A673 (cell line): ENCODE measurements around the gene SDCBP2. TPM values are rescaled to one million over a fixed set of nuclear protein-coding genes. Genes with fewer than 3 reads are reported as not detected.

Experiments
- BruUV-seq: library from RNA; stranded (reverse); fragments of 400-500 nt; replicated peaks from 2 replicates; lab custom pipeline; 2021; lab: Mats Ljungman, UMichigan
- CTCF ChIA-PET: fragments of 300-600 bp; sonication (Branson Sonifier 250); formaldehyde crosslinking; loops from one replicate; lab custom pipeline; 2022; ENCODE audit warnings: antibody characterized with exemption; lab: Charles Lee
- POLR2A ChIA-PET: fragments of 300-600 bp; sonication (Branson Sonifier 250); formaldehyde crosslinking; loops from one replicate; lab custom pipeline; 2022; ENCODE audit warnings: antibody characterized with exemption; ENCODE audit not compliant: low non-redundant PET; lab: Charles Lee
- DNase-seq: peaks from one replicate; pipeline ENCODE4 v3.0.0-alpha.2; 2015; ENCODE audit warnings: low spot score
- H3K27ac ChIP-seq: fragments of 200-600 bp; sonication (generic); 2 replicates; pipeline ENCODE4 v1.5.1; 2016; ENCODE audit warnings: mixed run types, low read depth, mild to moderate bottlenecking, mixed read lengths, antibody characterized with exemption, low read length; ENCODE audit not compliant: poor library complexity, severe bottlenecking
- H3K27me3 ChIP-seq: fragments of 200-600 bp; sonication (generic); replicated peaks from 2 replicates; pipeline ENCODE4 v1.6.1; 2017; ENCODE audit warnings: mixed run types, low read depth, mild to moderate bottlenecking, mixed read lengths, antibody characterized with exemption, low read length; ENCODE audit not compliant: insufficient read depth, poor library complexity
- H3K36me3 ChIP-seq: fragments of 200-600 bp; sonication (generic); 2 replicates; pipeline ENCODE4 v1.6.1; 2016; ENCODE audit warnings: mixed run types, mild to moderate bottlenecking, mixed read lengths, antibody characterized with exemption, low read length; ENCODE audit not compliant: insufficient read depth, poor library complexity, severe bottlenecking
- H3K4me1 ChIP-seq: fragments of 200-600 bp; sonication (generic); 2 replicates; pipeline ENCODE4 v1.6.1; 2017; ENCODE audit warnings: mixed run types, mild to moderate bottlenecking, mixed read lengths, antibody characterized with exemption, low read length; ENCODE audit not compliant: insufficient read depth, poor library complexity, severe bottlenecking
- H3K4me3 ChIP-seq: fragments of 200-600 bp; sonication (generic); 2 replicates; pipeline ENCODE4 v1.5.1; 2016; ENCODE audit warnings: low read depth, mixed run types, mild to moderate bottlenecking, mixed read lengths, low read length; ENCODE audit not compliant: poor library complexity, severe bottlenecking
- H3K9me3 ChIP-seq: fragments of 200-600 bp; sonication (generic); 2 replicates; pipeline ENCODE4 v1.6.1; 2016; ENCODE audit warnings: mixed run types, low read depth, mild to moderate bottlenecking, mixed read lengths, antibody characterized with exemption, low read length; ENCODE audit not compliant: poor library complexity, severe bottlenecking
- CTCF ChIP-seq: fragments of 300-800, 200-600 bp; sonication (generic); conservative IDR thresholded peaks from 2 replicates; pipeline ENCODE4 v1.5.1; 2017; ENCODE audit warnings: low read depth, mild to moderate bottlenecking, antibody characterized with exemption, low read length, moderate library complexity, mixed read lengths
- EZH2 ChIP-seq: fragments of 200-600 bp; sonication (generic); IDR thresholded peaks from 2 replicates; pipeline ENCODE4 v1.6.1; 2017; ENCODE audit warnings: borderline replicate concordance, low read depth, mild to moderate bottlenecking, mixed read lengths, antibody characterized with exemption, low read length; ENCODE audit not compliant: poor library complexity, severe bottlenecking
- intact Hi-C: fragments of 100-400 bp; cut with micrococcal nuclease; formaldehyde crosslinking; loops from one replicate; pipeline ENCODE4 v1.10.0; 2022; ENCODE audit not compliant: unreplicated experiment
- total RNA-seq: library from RNA; stranded (reverse); gene quantifications from 2 replicates; pipeline ENCODE4 v1.2.3, GENCODE V29; 2021

The SDCBP2 gene
- total RNA-seq, 1 experiment from 2014 or later, result 3.5 TPM

GRCh38 chr20:1269235-1269634, 59.7 kb downstream of the SDCBP2 start:
- TF ChIP-seq CTCF, result no peak
- TF ChIP-seq EZH2, result no peak
- intact Hi-C loops, result no loop called here
- no TSS peak for BruUV-seq
- no peak for DNase-seq
- POLR2A ChIA-PET, result no interaction called here
- Histone ChIP-seq H3K36me3 (no peaks in the 10 kb centered on the region), H3K27me3 (no peaks in the 10 kb centered on the region), H3K4me1 (peaks cover 3% of the 10 kb centered on the region), H3K9me3 (no peaks in the 10 kb centered on the region), H3K4me3 (no peak overlapping the region), H3K27ac (no peak overlapping the region)
- CTCF ChIA-PET, result no interaction called here

- Histone ChIP-seq H3K4me1 (peaks cover 3% of the 10 kb centered on the region), H3K27me3 (no peaks in the 10 kb centered on the region), H3K4me3 (no peak overlapping the region), H3K9me3 (peaks cover under 1% of the 10 kb centered on the region), H3K27ac (no peak overlapping the region), H3K36me3 (no peaks in the 10 kb centered on the region)
- BruUV-seq, result no TSS peak
- no peak for TF ChIP-seq CTCF
- TF ChIP-seq EZH2, result no peak
- ChIA-PET CTCF (no interaction called here), POLR2A (no interaction called here)
- intact Hi-C loops, result no loop called here
- DNase-seq, result no peak
These were observed 61.0 kb downstream of the SDCBP2 start for GRCh38 chr20:1267809-1268374.

GRCh38 chr20:1267161-1267560, 61.8 kb downstream of the SDCBP2 start:
- no TSS peak for BruUV-seq
- intact Hi-C loops, result no loop called here
- no peaks in the 10 kb centered on the region for H3K36me3 ChIP-seq
- peaks cover 3% of the 10 kb centered on the region for H3K4me1 ChIP-seq
- ChIA-PET POLR2A (no interaction called here), CTCF (no interaction called here)
- H3K27ac ChIP-seq, result no peak overlapping the region
- H3K4me3 ChIP-seq, result no peak overlapping the region
- no peak for TF ChIP-seq CTCF
- TF ChIP-seq EZH2, result no peak
- no peak for DNase-seq
- peaks cover 8% of the 10 kb centered on the region for H3K9me3 ChIP-seq
- no peaks in the 10 kb centered on the region for H3K27me3 ChIP-seq
